Endodermal cell (in vitro differentiated cells): ENCODE results near the gene OR10A2. TPM values are rescaled to one million over a fixed set of nuclear protein-coding genes. Genes with fewer than 3 reads are reported as not detected.

Experiments
- DNase-seq: peaks from one replicate; pipeline ENCODE4 v3.0.0-alpha.2; 2017
- H3K27ac ChIP-seq: 2 replicates; pipeline ENCODE4 v1.5.1; 2013; ENCODE audit warnings: mild to moderate bottlenecking, low read depth, low read length, moderate library complexity
- H3K27me3 ChIP-seq: 2 replicates; pipeline ENCODE4 v1.6.1; 2013; ENCODE audit warnings: mild to moderate bottlenecking, low read length, moderate library complexity; ENCODE audit not compliant: insufficient read depth, control insufficient read depth, poor library complexity, severe bottlenecking
- H3K36me3 ChIP-seq: 2 replicates; pipeline ENCODE4 v1.7.0; 2013; ENCODE audit warnings: mild to moderate bottlenecking, low read length, moderate library complexity; ENCODE audit not compliant: control insufficient read depth, insufficient read depth
- H3K4me1 ChIP-seq: one replicate; pipeline ENCODE4 v1.7.0; 2013; ENCODE audit warnings: low read length; ENCODE audit not compliant: control insufficient read depth, insufficient read depth
- H3K4me3 ChIP-seq: 2 replicates; pipeline ENCODE4 v1.5.1; 2013; ENCODE audit warnings: mild to moderate bottlenecking, low read length, moderate library complexity
- H3K9ac ChIP-seq: 2 replicates; pipeline ENCODE4 v1.6.1; 2013; ENCODE audit warnings: mild to moderate bottlenecking, low read length, moderate library complexity; ENCODE audit not compliant: poor library complexity, severe bottlenecking; ENCODE audit errors: extremely low read depth
- H3K9me3 ChIP-seq: 2 replicates; pipeline ENCODE4 v1.6.1; 2013; ENCODE audit warnings: mild to moderate bottlenecking, low read length, moderate library complexity; ENCODE audit not compliant: control insufficient read depth
- H3K27ac Mint-ChIP-seq: 2 replicates; pipeline ENCODE4 v1.8.0; 2020; ENCODE audit warnings: mixed read lengths
- H3K27me3 Mint-ChIP-seq: 2 replicates; pipeline ENCODE4 v1.8.0; 2021; ENCODE audit warnings: mild to moderate bottlenecking, mixed read lengths; ENCODE audit not compliant: insufficient read depth
- H3K36me3 Mint-ChIP-seq: 2 replicates; pipeline ENCODE4 v1.8.0; 2020; ENCODE audit warnings: low read depth, mixed read lengths
- H3K4me1 Mint-ChIP-seq: 2 replicates; pipeline ENCODE4 v1.8.0; 2020; ENCODE audit warnings: mixed read lengths
- H3K4me3 Mint-ChIP-seq: 2 replicates; pipeline ENCODE4 v1.8.0; 2020; ENCODE audit warnings: mild to moderate bottlenecking, moderate library complexity, mixed read lengths
- H3K9me3 Mint-ChIP-seq: 2 replicates; pipeline ENCODE4 v1.8.0; 2020; ENCODE audit warnings: mild to moderate bottlenecking, mixed read lengths
- WGBS, 2 experiments: methylation state at CpG; one replicate each; pipeline versions ENCODE4 v1.1.5 to v1.1.7; 2013; ENCODE audit warnings: missing lambda C conversion rate in 2 of 2, mixed read lengths in 1 of 2; ENCODE audit not compliant: insufficient coverage in 1 of 2, insufficient read length in 1 of 2; 5-methylcytosine and 5-hydroxymethylcytosine counted together
- total RNA-seq, 2 donors: library from RNA; stranded (reverse); fragmentation: NEBNext Ultra II Directional in 1 of 2; extraction: Animal tissue kit (Norgen Biotek cat#: 25700) in 1 of 2; gene quantifications; 2 replicates in 1 of 2; 3 replicates in 1 of 2; pipeline ENCODE4 v1.2.1, GENCODE V29; 2021
- TF ChIP-seq, protein P1 (sequence below): fragments of 200-600 bp; sonication (generic); conservative IDR thresholded peaks from 2 replicates; pipeline ENCODE4 v1.5.0; 2021; ENCODE audit warnings: antibody characterized with exemption, mild to moderate bottlenecking

OR10A2 gene
- total RNA-seq, 2 donors from 2014 or later: not detected

DNA sequence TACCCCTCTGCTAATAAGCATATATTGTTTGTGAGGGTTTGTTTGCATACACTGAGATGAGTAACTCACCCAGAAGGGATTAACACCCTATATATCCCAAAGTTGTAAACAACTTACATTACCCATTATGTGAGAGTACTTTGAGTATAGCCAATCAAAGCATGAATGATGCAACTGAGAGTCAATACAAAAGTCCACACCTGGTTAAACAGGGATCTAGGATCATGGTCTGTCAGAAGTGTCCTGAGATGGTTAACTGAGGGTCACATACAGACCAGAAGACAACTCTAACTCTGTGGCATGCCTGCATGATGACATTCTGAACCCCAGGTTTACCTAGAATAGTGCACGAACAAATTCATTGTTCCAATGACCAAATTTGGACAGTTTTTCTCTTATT, 34.8 kb upstream of the OR10A2 start:
- H3K9me3 Mint-ChIP-seq: no peaks in the 10 kb centered on the region
- H3K4me1 Mint-ChIP-seq: no peaks in the 10 kb centered on the region
- DNase-seq: no peak
- no peak overlapping the region for H3K27ac Mint-ChIP-seq
- H3K36me3 Mint-ChIP-seq: no peaks in the 10 kb centered on the region
- no peak overlapping the region for H3K4me3 Mint-ChIP-seq
- H3K27me3 ChIP-seq: no peaks in the 10 kb centered on the region
- H3K4me3 ChIP-seq: no peak overlapping the region
- no peak overlapping the region for H3K27ac ChIP-seq
- TF ChIP-seq, protein P1, sequence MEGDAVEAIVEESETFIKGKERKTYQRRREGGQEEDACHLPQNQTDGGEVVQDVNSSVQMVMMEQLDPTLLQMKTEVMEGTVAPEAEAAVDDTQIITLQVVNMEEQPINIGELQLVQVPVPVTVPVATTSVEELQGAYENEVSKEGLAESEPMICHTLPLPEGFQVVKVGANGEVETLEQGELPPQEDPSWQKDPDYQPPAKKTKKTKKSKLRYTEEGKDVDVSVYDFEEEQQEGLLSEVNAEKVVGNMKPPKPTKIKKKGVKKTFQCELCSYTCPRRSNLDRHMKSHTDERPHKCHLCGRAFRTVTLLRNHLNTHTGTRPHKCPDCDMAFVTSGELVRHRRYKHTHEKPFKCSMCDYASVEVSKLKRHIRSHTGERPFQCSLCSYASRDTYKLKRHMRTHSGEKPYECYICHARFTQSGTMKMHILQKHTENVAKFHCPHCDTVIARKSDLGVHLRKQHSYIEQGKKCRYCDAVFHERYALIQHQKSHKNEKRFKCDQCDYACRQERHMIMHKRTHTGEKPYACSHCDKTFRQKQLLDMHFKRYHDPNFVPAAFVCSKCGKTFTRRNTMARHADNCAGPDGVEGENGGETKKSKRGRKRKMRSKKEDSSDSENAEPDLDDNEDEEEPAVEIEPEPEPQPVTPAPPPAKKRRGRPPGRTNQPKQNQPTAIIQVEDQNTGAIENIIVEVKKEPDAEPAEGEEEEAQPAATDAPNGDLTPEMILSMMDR: no peak
- H3K27me3 Mint-ChIP-seq: no peaks in the 10 kb centered on the region
- H3K9ac ChIP-seq: no peak overlapping the region
- H3K4me1 ChIP-seq: no peaks in the 10 kb centered on the region
- H3K36me3 ChIP-seq: no peaks in the 10 kb centered on the region
- H3K9me3 ChIP-seq: no peaks in the 10 kb centered on the region
- whole genome bisulfite sequencing, 2 experiments: 88 to 100% methylated on average over 1 of the region's 1 CpG

DNA sequence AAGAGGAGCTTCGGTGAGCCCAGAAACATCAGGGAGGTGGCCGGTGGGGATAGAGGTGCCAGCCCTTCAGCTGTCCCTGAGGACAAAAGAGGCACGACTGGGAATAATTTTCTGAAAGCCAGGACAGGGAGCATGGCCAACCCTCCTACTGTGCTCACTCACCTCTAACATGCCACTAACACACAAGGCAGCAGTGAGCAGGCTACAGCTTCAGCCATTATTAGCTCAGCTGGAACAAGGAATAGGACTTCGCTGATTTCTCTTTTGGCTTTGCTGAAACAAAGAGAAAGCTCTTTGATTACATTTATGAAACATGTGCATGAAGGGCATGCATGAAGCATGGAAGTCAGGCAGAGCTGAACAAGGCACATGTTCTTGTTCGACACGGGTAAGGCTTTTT, 29.5 kb upstream of the OR10A2 start:
- TF ChIP-seq, protein P1: no peak
- no peak for DNase-seq
- 78 to 94% methylated on average over 5 to 6 of the region's 6 CpGs for WGBS, 2 experiments
- no peaks in the 10 kb centered on the region for H3K36me3 ChIP-seq
- Mint-ChIP-seq H3K4me3 (no peak overlapping the region), H3K4me1 (no peaks in the 10 kb centered on the region), H3K9me3 (no peaks in the 10 kb centered on the region), H3K36me3 (no peaks in the 10 kb centered on the region), H3K27me3 (no peaks in the 10 kb centered on the region), H3K27ac (no peak overlapping the region)
- H3K27me3 ChIP-seq: no peaks in the 10 kb centered on the region
- H3K9me3 ChIP-seq: no peaks in the 10 kb centered on the region
- H3K27ac ChIP-seq: no peak overlapping the region
- no peak overlapping the region for H3K9ac ChIP-seq
- H3K4me1 ChIP-seq: no peaks in the 10 kb centered on the region
- no peak overlapping the region for H3K4me3 ChIP-seq

DNA sequence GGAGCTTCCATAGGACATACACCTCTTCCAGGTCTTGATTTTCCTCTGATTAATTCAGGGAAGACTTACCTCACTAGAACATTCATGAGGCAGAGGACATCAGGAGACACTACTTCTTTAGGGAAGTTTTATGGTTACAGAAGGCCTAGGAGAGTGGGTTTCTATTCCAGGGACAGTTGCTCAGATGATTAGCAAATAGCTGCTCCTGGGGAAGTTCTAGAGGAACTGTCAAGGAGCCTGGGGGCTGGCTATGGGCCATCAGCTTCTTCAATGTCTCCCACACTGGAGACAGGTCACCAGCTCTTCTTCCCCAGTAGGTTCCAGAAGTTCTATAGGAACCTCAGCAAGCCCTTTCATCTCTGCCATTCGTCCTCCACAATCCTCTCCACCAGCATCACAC, 28.8 kb upstream of the OR10A2 start:
- no peaks in the 10 kb centered on the region for H3K27me3 ChIP-seq
- H3K9ac ChIP-seq: no peak overlapping the region
- Mint-ChIP-seq H3K27ac (no peak overlapping the region), H3K9me3 (no peaks in the 10 kb centered on the region), H3K27me3 (no peaks in the 10 kb centered on the region), H3K36me3 (no peaks in the 10 kb centered on the region), H3K4me1 (no peaks in the 10 kb centered on the region), H3K4me3 (no peak overlapping the region)
- H3K9me3 ChIP-seq: no peaks in the 10 kb centered on the region
- no peak overlapping the region for H3K4me3 ChIP-seq
- WGBS, 2 experiments: 100% methylated on average over 1 of the region's 1 CpG; no CpG with 5 or more reads in 1 of the 2 experiments
- no peaks in the 10 kb centered on the region for H3K36me3 ChIP-seq
- H3K4me1 ChIP-seq: no peaks in the 10 kb centered on the region
- no peak for DNase-seq
- H3K27ac ChIP-seq: no peak overlapping the region
- TF ChIP-seq, protein P1: no peak
